H1 (cell line): ENCODE results near the gene ABCC4. TPM values are rescaled to one million over a fixed set of nuclear protein-coding genes. Genes with fewer than 3 reads are reported as not detected.

Experiments
- BACH1 ChIP-seq: IDR thresholded peaks from 2 replicates; pipeline ENCODE4 v1.6.1; 2012; ENCODE audit warnings: low read length, improper control_type of control experiment
- CHD1 ChIP-seq: IDR thresholded peaks from 2 replicates; pipeline ENCODE4 v1.6.1; 2012; ENCODE audit warnings: low read depth, low read length, improper control_type of control experiment
- SUZ12 ChIP-seq: fragments of 200-600 bp; sonication (generic); IDR thresholded peaks from 2 replicates; pipeline ENCODE4 v1.6.1; 2012; ENCODE audit warnings: mild to moderate bottlenecking, inconsistent platforms, low read length, moderate library complexity, mixed read lengths
- ZNF274 ChIP-seq: IDR thresholded peaks from 2 replicates; pipeline ENCODE4 v1.7.0; 2012; ENCODE audit warnings: low read length, borderline replicate concordance; ENCODE audit errors: extremely low read depth
- polyA plus RNA-seq, 7 experiments: library from polyadenylated mRNA; depleted of rRNA in 3 of 7; stranded (reverse) in 5 of 7; unstranded in 2 of 7; fragments of >200 nt in 5 of 7; fragments of 200-250 nt in 2 of 7; gene quantifications; 1 replicate in 5 of 7; 2 replicates in 1 of 7; 4 replicates in 1 of 7; pipeline versions ENCODE4 v1.2.1 to v1.2.3, GENCODE V29; 2011 to 2013; ENCODE audit warnings: missing spikeins in 2 of 7, mixed read lengths in 2 of 7
- total RNA-seq: library from RNA; stranded (reverse); fragmentation: NEBNext Ultra II Directional; extraction: Animal tissue kit (Norgen Biotek cat#: 25700); gene quantifications from 2 replicates; pipeline ENCODE4 v1.2.1, GENCODE V29; 2021

The ABCC4 gene
- total and polyA plus RNA-seq, 2 of the 8 experiments (the other 6 are each of a cell fraction or from before 2014, with no cell fraction given) = 4.0 to 14.1 TPM

- TF ChIP-seq ZNF274 (no peak), SUZ12 (no peak), CHD1 (no peak), BACH1 (no peak)
These were observed 53.4 kb downstream of the ABCC4 start (continued) for GRCh38 chr13:95247852-95248251.
